ENCODE measurements around the gene PKP4. TPM values are rescaled to one million over a fixed set of nuclear protein-coding genes. Genes with fewer than 3 reads are reported as not detected.

PKP4 gene
- total RNA-seq, 1 donor = 33.3 TPM

DNA sequence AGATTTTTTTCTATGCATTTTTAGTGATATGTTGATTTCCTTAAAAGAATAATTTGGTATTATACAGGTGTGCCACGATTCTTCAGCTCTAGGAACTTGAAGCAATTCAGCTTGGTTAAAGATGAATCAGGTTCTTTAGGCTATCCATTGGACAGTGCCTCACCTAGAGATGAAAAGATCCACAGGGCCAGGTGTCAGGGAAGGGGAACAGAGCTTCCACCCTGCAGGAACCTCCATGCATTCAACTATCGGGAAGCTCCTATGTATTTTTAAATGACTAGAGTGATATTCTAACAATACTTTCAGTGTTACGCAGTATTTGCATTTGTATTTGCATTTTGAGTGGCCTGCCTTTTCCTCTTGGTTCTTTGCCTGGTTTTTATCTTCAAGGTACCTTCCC lies 40.2 kb downstream of the PKP4 start:
- no peak overlapping the region for H3K4me3 ChIP-seq (ENCODE audit: low read depth, low read length)
- DNase-seq (ENCODE audit: low read depth) = no peak
- TF ChIP-seq, protein P1, sequence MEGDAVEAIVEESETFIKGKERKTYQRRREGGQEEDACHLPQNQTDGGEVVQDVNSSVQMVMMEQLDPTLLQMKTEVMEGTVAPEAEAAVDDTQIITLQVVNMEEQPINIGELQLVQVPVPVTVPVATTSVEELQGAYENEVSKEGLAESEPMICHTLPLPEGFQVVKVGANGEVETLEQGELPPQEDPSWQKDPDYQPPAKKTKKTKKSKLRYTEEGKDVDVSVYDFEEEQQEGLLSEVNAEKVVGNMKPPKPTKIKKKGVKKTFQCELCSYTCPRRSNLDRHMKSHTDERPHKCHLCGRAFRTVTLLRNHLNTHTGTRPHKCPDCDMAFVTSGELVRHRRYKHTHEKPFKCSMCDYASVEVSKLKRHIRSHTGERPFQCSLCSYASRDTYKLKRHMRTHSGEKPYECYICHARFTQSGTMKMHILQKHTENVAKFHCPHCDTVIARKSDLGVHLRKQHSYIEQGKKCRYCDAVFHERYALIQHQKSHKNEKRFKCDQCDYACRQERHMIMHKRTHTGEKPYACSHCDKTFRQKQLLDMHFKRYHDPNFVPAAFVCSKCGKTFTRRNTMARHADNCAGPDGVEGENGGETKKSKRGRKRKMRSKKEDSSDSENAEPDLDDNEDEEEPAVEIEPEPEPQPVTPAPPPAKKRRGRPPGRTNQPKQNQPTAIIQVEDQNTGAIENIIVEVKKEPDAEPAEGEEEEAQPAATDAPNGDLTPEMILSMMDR (IDR thresholded peaks at IDR 0.05; ENCODE audit: insufficient read depth, low read length) = no peak

DNA sequence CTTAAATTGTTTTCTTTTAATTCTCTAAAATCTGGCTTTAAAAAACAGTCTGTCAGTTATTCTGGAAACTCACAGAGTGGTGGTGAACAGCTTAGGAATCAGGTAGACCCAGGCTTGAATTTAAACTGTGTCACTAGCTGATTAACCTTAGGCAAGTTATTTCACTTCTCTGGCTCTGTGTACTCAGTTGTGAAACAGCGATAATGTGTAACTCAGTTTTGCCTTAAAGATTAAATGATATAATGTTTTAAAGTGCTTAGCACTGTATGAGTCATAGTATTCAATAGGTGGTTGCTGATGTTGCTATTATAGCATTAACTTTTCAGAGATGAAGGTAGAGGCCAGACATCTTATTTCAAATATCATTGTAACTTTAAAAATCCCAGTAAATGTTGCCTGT lies 40.7 kb downstream of the PKP4 start:
- TF ChIP-seq, protein P1 (IDR thresholded peaks at IDR 0.05; ENCODE audit: insufficient read depth, low read length) = no peak
- peak; percentile 54 for DNase-seq (ENCODE audit: low read depth)
- H3K4me3 ChIP-seq (ENCODE audit: low read depth, low read length) = no peak overlapping the region

DNA sequence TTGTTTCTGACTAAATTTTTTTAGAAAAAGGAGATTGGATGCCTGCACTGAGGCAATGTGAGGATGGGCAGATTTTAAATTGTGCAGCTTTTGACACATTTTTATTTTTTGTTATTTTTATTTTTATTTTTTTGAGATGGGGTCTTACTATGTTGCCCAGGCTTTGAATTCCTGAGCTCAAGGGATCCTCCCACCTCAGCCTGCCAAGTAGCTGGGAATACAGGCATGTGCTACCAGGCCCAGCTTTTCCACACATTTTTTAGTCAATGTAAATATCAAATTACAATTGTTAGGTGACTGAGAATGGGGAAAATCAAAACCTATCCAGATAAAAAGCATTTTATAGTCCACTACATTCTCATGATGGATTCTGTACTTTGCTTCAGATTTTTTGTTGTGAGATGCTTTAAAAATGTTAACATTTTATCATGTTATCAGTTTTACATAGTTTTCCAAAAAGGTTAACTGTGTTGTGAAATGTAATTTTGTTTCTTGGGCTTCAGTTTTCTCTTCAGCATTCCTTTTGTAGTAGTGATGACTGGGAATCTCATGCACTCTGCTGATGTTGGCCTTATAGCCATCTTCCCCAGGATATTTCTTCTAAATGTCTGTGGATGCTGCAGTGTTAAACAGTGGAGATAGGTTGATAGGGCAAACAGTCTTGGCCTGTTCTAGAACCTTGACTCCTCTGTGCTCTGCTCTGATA lies 41.4 kb downstream of the PKP4 start:
- H3K4me3 ChIP-seq (ENCODE audit: low read depth, low read length) = no peak overlapping the region
- peak; percentile 74 for DNase-seq (ENCODE audit: low read depth)

DNA sequence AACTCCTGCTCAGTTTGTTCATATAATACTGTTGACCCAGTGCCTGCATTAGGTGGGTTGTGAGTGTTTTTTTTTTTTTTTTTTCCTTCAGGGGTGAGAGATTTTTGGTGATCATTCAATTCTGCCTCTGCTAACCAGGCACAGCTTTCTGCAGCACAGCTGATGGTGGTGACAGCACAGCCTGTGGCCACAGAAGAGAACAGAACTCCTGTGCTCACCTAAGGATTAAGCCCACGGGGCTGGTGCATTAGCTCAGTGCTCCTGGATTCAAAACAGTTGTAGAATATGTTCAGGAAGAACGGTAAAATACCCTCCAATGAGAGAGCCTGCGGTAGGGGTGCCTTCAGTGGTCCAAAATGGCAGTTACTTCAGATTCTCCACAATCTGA lies 42.0 kb downstream of the PKP4 start:
- TF ChIP-seq, protein P1 (IDR thresholded peaks at IDR 0.05; ENCODE audit: insufficient read depth, low read length) = no peak
- DNase-seq (ENCODE audit: low read depth) = no peak
- no peak overlapping the region for H3K4me3 ChIP-seq (ENCODE audit: low read depth, low read length)

More for the DNA sequence above, 41.4 kb downstream of the PKP4 start:
- TF ChIP-seq, protein P1 (IDR thresholded peaks at IDR 0.05; ENCODE audit: insufficient read depth, low read length) = no peak

DNA sequence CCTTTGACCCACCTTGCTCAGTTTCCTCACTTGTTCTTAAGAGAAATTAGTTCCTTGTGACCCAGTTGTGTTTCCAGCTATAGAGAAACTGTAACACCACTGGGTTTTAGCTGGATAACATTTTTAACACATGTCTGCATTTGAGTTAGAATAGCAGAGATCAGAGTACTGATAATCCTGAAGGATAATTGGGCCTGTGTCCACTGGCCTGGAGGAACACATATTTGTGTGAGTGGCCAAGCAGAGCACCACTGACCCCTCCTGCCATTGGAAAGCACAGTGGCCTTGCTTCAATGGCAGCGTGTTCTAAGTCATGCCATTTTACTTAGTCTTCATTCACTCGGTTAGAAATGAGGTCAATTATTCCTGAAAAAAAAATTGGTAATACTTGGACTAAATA lies 42.6 kb downstream of the PKP4 start:
- TF ChIP-seq, protein P1 (IDR thresholded peaks at IDR 0.05; ENCODE audit: insufficient read depth, low read length) = no peak
- no peak overlapping the region for H3K4me3 ChIP-seq (ENCODE audit: low read depth, low read length)
- no peak for DNase-seq (ENCODE audit: low read depth)

DNA sequence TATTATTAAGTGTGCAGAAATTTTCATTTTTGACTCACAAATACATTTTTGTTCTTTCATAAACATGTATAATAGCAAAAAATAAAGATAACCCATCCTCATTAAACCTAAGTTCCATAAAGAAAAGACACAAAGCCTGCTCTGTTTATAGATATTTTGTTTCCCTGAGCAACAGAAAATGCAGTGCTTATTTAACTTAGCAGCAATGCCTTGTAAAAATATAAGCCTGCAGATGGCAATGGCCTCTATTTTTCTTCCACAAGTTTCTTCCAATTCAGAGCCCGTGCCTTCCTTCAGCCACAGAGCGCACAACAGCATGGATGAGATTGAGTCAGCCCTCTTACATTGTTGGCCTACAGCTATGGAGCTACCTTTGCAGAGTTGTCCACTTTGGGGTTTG lies 43.6 kb downstream of the PKP4 start:
- TF ChIP-seq, protein P1 (IDR thresholded peaks at IDR 0.05; ENCODE audit: insufficient read depth, low read length) = no peak
- DNase-seq (ENCODE audit: low read depth) = no peak
- H3K4me3 ChIP-seq (ENCODE audit: low read depth, low read length) = no peak overlapping the region

DNA sequence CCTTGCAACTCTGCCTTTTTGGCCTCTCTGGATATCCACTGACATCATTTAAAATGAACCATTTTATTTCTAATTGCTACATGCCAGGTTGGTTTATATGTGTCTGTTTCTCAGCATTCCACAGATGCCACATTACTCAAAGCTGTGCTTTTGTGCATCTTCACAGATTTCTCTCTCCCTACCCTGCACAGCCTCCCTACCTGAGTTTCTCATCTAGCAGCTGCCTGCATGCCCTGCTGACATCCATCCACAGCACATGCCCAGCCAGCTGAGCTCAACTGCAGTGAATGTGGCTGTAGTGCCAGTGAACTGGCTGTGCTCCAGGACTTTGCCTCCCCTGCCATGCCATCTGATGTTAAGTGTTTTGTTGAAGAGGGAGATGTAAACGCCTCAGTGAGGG lies 44.5 kb downstream of the PKP4 start:
- no peak overlapping the region for H3K4me3 ChIP-seq (ENCODE audit: low read depth, low read length)
- TF ChIP-seq, protein P1 (IDR thresholded peaks at IDR 0.05; ENCODE audit: insufficient read depth, low read length) = no peak
- no peak for DNase-seq (ENCODE audit: low read depth)

Measured in fibroblast of the aortic adventitia (primary cell).